ENCODE data around the gene SLC22A25. TPM values are rescaled to one million over a fixed set of nuclear protein-coding genes. Genes with fewer than 3 reads are reported as not detected.

The SLC22A25 gene
- total and polyA plus RNA-seq, 8 donors, result not detected

- peak in 1 of 2 donors; percentile 14 for DNase-seq
- H3K4me3 ChIP-seq, result no peak overlapping the region
- no peaks in the 10 kb centered on the region for H3K4me1 ChIP-seq
- intact Hi-C loops (cut with DNase I; ENCODE audit: low total_unique reads), result no loop called here
- TF ChIP-seq POLR2AphosphoS5 (IDR thresholded peaks at IDR 0.05), result no peak
- peak in 2 of 7 experiments; percentile 6 to 11 for TF ChIP-seq CTCF (IDR thresholded peaks at IDR 0.05)
- no peaks in the 10 kb centered on the region for H3K36me3 ChIP-seq
- H3K27ac ChIP-seq, result no peak overlapping the region
- 8 to 31% (median 19%) methylated on average over 1 of the region's 1 CpG for WGBS, 5 donors
- no peaks in the 10 kb centered on the region for H3K27me3 ChIP-seq
- peaks cover 0 to 8% (median 0%) of the 10 kb centered on the region in 4 donors for H3K9me3 ChIP-seq
Measured at GRCh38 chr11:63277345-63277943, 34.0 kb upstream of the SLC22A25 start.

GRCh38 chr11:63274776-63275175 lies 31.4 kb upstream of the SLC22A25 start:
- intact Hi-C loops (cut with DNase I; ENCODE audit: low total_unique reads), result no loop called here

GRCh38 chr11:63273685-63274084 lies 30.3 kb upstream of the SLC22A25 start:
- WGBS, 5 donors, result 87 to 96% (median 94%) methylated on average over 3 of the region's 3 CpGs
- no peak for TF ChIP-seq POLR2A (IDR thresholded peaks at IDR 0.05)
- no peak for TF ChIP-seq CTCF (IDR thresholded peaks at IDR 0.05)
- no peak for TF ChIP-seq POLR2AphosphoS5 (IDR thresholded peaks at IDR 0.05)
- TF ChIP-seq EP300 (IDR thresholded peaks at IDR 0.05), result no peak
- H3K36me3 ChIP-seq, result no peaks in the 10 kb centered on the region
- no peak overlapping the region for H3K27ac ChIP-seq
- intact Hi-C loops (cut with DNase I; ENCODE audit: low total_unique reads), result no loop called here
- H3K4me1 ChIP-seq, result no peaks in the 10 kb centered on the region
- DNase-seq, result no peak
- H3K27me3 ChIP-seq, result no peaks in the 10 kb centered on the region
- H3K4me3 ChIP-seq, result no peak overlapping the region
- H3K9me3 ChIP-seq, result peaks cover 0 to 8% (median 0%) of the 10 kb centered on the region in 4 donors

More at GRCh38 chr11:63274776-63275175, 31.4 kb upstream of the SLC22A25 start:
- Histone ChIP-seq H3K27ac (no peak overlapping the region), H3K4me1 (no peaks in the 10 kb centered on the region), H3K36me3 (no peaks in the 10 kb centered on the region), H3K4me3 (no peak overlapping the region), H3K27me3 (no peaks in the 10 kb centered on the region), H3K9me3 (peaks cover 0 to 8% (median 0%) of the 10 kb centered on the region in 4 donors)
- TF ChIP-seq POLR2AphosphoS5 (IDR thresholded peaks at IDR 0.05) (no peak), EP300 (IDR thresholded peaks at IDR 0.05) (no peak), POLR2A (IDR thresholded peaks at IDR 0.05) (no peak), CTCF (IDR thresholded peaks at IDR 0.05) (no peak)
- no peak for DNase-seq
- WGBS, 5 donors, result 68 to 88% (median 79%) methylated on average over 1 of the region's 1 CpG

- intact Hi-C loops (cut with DNase I; ENCODE audit: low total_unique reads), result no loop called here
- Histone ChIP-seq H3K4me1 (no peaks in the 10 kb centered on the region), H3K36me3 (no peaks in the 10 kb centered on the region), H3K27me3 (peaks cover 0 to 10% (median 0%) of the 10 kb centered on the region in 3 donors), H3K9me3 (no peaks in the 10 kb centered on the region), H3K27ac (no peak overlapping the region), H3K4me3 (no peak overlapping the region)
- no peak for TF ChIP-seq POLR2AphosphoS5 (IDR thresholded peaks at IDR 0.05)
- TF ChIP-seq POLR2A (IDR thresholded peaks at IDR 0.05), result no peak
- TF ChIP-seq CTCF (IDR thresholded peaks at IDR 0.05), result no peak
- no peak for TF ChIP-seq EP300 (IDR thresholded peaks at IDR 0.05)
- WGBS, 5 donors, result 18 to 34% (median 28%) methylated on average over 3 of the region's 3 CpGs
- DNase-seq, result peak in 1 of 2 donors; percentile 37
Measured at GRCh38 chr11:63262547-63262946, 19.1 kb upstream of the SLC22A25 start.

All from stomach (tissue), 9 donors.